HEK293 (cell line): ENCODE measurements around the gene PPP4R1.

ENCODE experiments used
- CTCF ChIA-PET: fragments of 350-600 bp; formaldehyde crosslinking; extraction: SDS; loops from one replicate; lab custom pipeline; 2021; ENCODE audit warnings: antibody characterized with exemption; lab: Yijun Ruan, JAX
- POLR2A ChIA-PET: fragments of 300-600 bp; formaldehyde crosslinking; extraction: SDS; loops from one replicate; lab custom pipeline; 2020; ENCODE audit warnings: antibody characterized with exemption, inconsistent platforms; lab: Yijun Ruan, JAX
- H3K27ac ChIP-seq: fragments of 200-500 bp; sonication (Bioruptor generic); 2 replicates; pipeline ENCODE4 v1.5.1; 2014; ENCODE audit warnings: low read depth, low read length, control low read depth, inconsistent platforms; ENCODE audit errors: extremely low read depth
- H3K36me3 ChIP-seq, 2 experiments: fragments of 200-500 bp in 1 of 2; sonication (Bioruptor generic) in 1 of 2; 1 replicate in 1 of 2; 2 replicates in 1 of 2; pipeline ENCODE4 v1.5.1; 2014 to 2017; ENCODE audit warnings: inconsistent platforms in 2 of 2, low read length in 2 of 2; ENCODE audit not compliant: control insufficient read depth in 2 of 2, insufficient read depth in 1 of 2
- H3K4me1 ChIP-seq: fragments of 200-500 bp; sonication (Bioruptor generic); 2 replicates; pipeline ENCODE4 v1.5.1; 2014; ENCODE audit warnings: mild to moderate bottlenecking, low read length, inconsistent platforms; ENCODE audit not compliant: control insufficient read depth, insufficient read depth
- H3K4me3 ChIP-seq: 2 replicates; pipeline ENCODE4 v1.5.1; 2011; ENCODE audit warnings: low read depth, mild to moderate bottlenecking, control low read depth, low read length, moderate library complexity
- H3K9me3 ChIP-seq: fragments of 200-500 bp; sonication (Bioruptor generic); 2 replicates; pipeline ENCODE4 v1.5.1; 2014; ENCODE audit warnings: low read depth, low read length, inconsistent platforms; ENCODE audit not compliant: control insufficient read depth, insufficient read depth
- GFI1B ChIP-seq: fragments of 450-650 bp; formaldehyde crosslinking; IDR thresholded peaks from 2 replicates; pipeline ENCODE4 v1.5.1; 2016; ENCODE audit warnings: missing biosample characterization, missing genetic modification characterization
- GLIS2 ChIP-seq: fragments of 450-650 bp; formaldehyde crosslinking; IDR thresholded peaks from 2 replicates; pipeline ENCODE4 v1.5.1; 2016; ENCODE audit warnings: missing biosample characterization, missing genetic modification characterization
- KLF1 ChIP-seq: fragments of 450-650 bp; formaldehyde crosslinking; IDR thresholded peaks from 2 replicates; pipeline ENCODE4 v1.5.1; 2016; ENCODE audit warnings: missing biosample characterization, missing genetic modification characterization
- KLF16 ChIP-seq: fragments of 450-650 bp; formaldehyde crosslinking; IDR thresholded peaks from 2 replicates; pipeline ENCODE4 v1.5.1; 2017; ENCODE audit warnings: missing biosample characterization, missing genetic modification characterization
- PRDM4 ChIP-seq: fragments of 450-650 bp; formaldehyde crosslinking; IDR thresholded peaks from 2 replicates; pipeline ENCODE4 v1.5.1; 2017; ENCODE audit warnings: missing biosample characterization, missing genetic modification characterization
- SCRT1 ChIP-seq: fragments of 450-650 bp; formaldehyde crosslinking; IDR thresholded peaks from 2 replicates; pipeline ENCODE4 v1.5.1; 2016; ENCODE audit warnings: missing biosample characterization, missing genetic modification characterization, borderline replicate concordance
- SCRT2 ChIP-seq: fragments of 450-650 bp; formaldehyde crosslinking; IDR thresholded peaks from 2 replicates; pipeline ENCODE4 v1.5.1; 2016; ENCODE audit warnings: missing biosample characterization, missing genetic modification characterization
- SETDB1 ChIP-seq: IDR thresholded peaks from one replicate; pipeline ENCODE4 v1.6.1; 2017; ENCODE audit warnings: mild to moderate bottlenecking, low read length, moderate library complexity, mixed read lengths; ENCODE audit not compliant: insufficient read length
- ZEB2 ChIP-seq: fragments of 450-650 bp; formaldehyde crosslinking; IDR thresholded peaks from 2 replicates; pipeline ENCODE4 v1.5.1; 2016; ENCODE audit warnings: missing biosample characterization, missing genetic modification characterization
- ZFHX2 ChIP-seq: fragments of 450-650 bp; formaldehyde crosslinking; conservative IDR thresholded peaks from 2 replicates; pipeline ENCODE4 v1.5.1; 2016; ENCODE audit warnings: missing biosample characterization, missing genetic modification characterization
- ZFP37 ChIP-seq: fragments of 450-650 bp; formaldehyde crosslinking; IDR thresholded peaks from 2 replicates; pipeline ENCODE4 v1.5.1; 2016; ENCODE audit warnings: missing biosample characterization, missing genetic modification characterization
- ZNF114 ChIP-seq: fragments of 450-650 bp; formaldehyde crosslinking; IDR thresholded peaks from 2 replicates; pipeline ENCODE4 v1.5.0; 2017; ENCODE audit warnings: missing biosample characterization, missing genetic modification characterization
- ZNF2 ChIP-seq: fragments of 450-650 bp; formaldehyde crosslinking; IDR thresholded peaks from 2 replicates; pipeline ENCODE4 v1.5.1; 2016; ENCODE audit warnings: missing biosample characterization, missing genetic modification characterization
- ZNF302 ChIP-seq: fragments of 450-650 bp; formaldehyde crosslinking; IDR thresholded peaks from 2 replicates; pipeline ENCODE4 v1.5.1; 2016; ENCODE audit warnings: missing biosample characterization, missing genetic modification characterization, low read depth
- ZNF394 ChIP-seq: fragments of 450-650 bp; formaldehyde crosslinking; IDR thresholded peaks from 2 replicates; pipeline ENCODE4 v1.5.1; 2016; ENCODE audit warnings: missing biosample characterization, missing genetic modification characterization, mild to moderate bottlenecking, moderate library complexity, borderline replicate concordance
- ZNF561 ChIP-seq: fragments of 450-650 bp; IDR thresholded peaks from 2 replicates; pipeline ENCODE4 v1.5.1; 2018; ENCODE audit warnings: missing biosample characterization, missing genetic modification characterization, borderline replicate concordance
- ZNF600 ChIP-seq: fragments of 450-650 bp; formaldehyde crosslinking; IDR thresholded peaks from 2 replicates; pipeline ENCODE4 v1.5.1; 2016; ENCODE audit warnings: missing biosample characterization, missing genetic modification characterization
- ZNF624 ChIP-seq: fragments of 450-650 bp; formaldehyde crosslinking; IDR thresholded peaks from 2 replicates; pipeline ENCODE4 v1.5.1; 2017; ENCODE audit warnings: missing biosample characterization, missing genetic modification characterization
- ZNF785 ChIP-seq: fragments of 450-650 bp; formaldehyde crosslinking; IDR thresholded peaks from 2 replicates; pipeline ENCODE4 v1.5.1; 2016; ENCODE audit warnings: missing biosample characterization, missing genetic modification characterization
- ZNF830 ChIP-seq: fragments of 450-650 bp; IDR thresholded peaks from 2 replicates; pipeline ENCODE4 v1.5.0; 2018; ENCODE audit warnings: missing biosample characterization, missing genetic modification characterization, low read depth, mild to moderate bottlenecking, moderate library complexity
- ZSCAN30 ChIP-seq: fragments of 450-650 bp; IDR thresholded peaks from 2 replicates; pipeline ENCODE4 v1.5.1; 2018; ENCODE audit warnings: missing biosample characterization, mild to moderate bottlenecking, missing genetic modification characterization, moderate library complexity
- ZSCAN4 ChIP-seq: fragments of 450-650 bp; formaldehyde crosslinking; IDR thresholded peaks from 2 replicates; pipeline ENCODE4 v1.5.1; 2017; ENCODE audit warnings: missing biosample characterization, missing genetic modification characterization

Gene PPP4R1

GRCh38 chr18:9546468-9546867, 67.9 kb downstream of the PPP4R1 start (continued):
- no peak for TF ChIP-seq ZSCAN4 (tag by site-specific recombination)
- no peak for TF ChIP-seq ZNF624
- no peak for TF ChIP-seq KLF1 (tag by site-specific recombination)
- no peak for TF ChIP-seq ZNF394 (tag by site-specific recombination)
- TF ChIP-seq SETDB1 = no peak

GRCh38 chr18:9545029-9545428, 69.3 kb downstream of the PPP4R1 start:
- no peaks in the 10 kb centered on the region for H3K9me3 ChIP-seq
- TF ChIP-seq ZNF2 (tag by site-specific recombination) (no peak), SCRT2 (tag by site-specific recombination) (peak; percentile 77), SCRT1 (tag by site-specific recombination) (peak; percentile 63; the same call in 1 of the 2 replicates)
- peaks cover 14 to 38% of the 10 kb centered on the region in 2 experiments for H3K36me3 ChIP-seq
- H3K4me1 ChIP-seq = no peaks in the 10 kb centered on the region
- no peak overlapping the region for H3K27ac ChIP-seq
- ChIA-PET POLR2A (no interaction called here), CTCF (interaction anchor here (0.7 to 1.1 kb wide), 2 partner anchors 13 to 28 kb away, joined by 3 read pairs; no protein-coding TSS in a partner anchor)
- no peak overlapping the region for H3K4me3 ChIP-seq

GRCh38 chr18:9542924-9543323, 71.4 kb downstream of the PPP4R1 start:
- ChIA-PET POLR2A (interaction anchor here (0.5 kb wide), 1 partner anchor 14 kb away, joined by 3 read pairs; no protein-coding TSS in a partner anchor), CTCF (interaction anchor here (0.7 kb wide), 2 partner anchors 460 to 1536 kb away, joined by 3 to 4 read pairs; no protein-coding TSS in a partner anchor)
- no peak for TF ChIP-seq ZNF302 (tag by site-specific recombination)
- peak; percentile 54 for TF ChIP-seq GLIS2 (tag by site-specific recombination)
- peak; percentile 34; the same call in 1 of the 2 replicates for TF ChIP-seq ZFHX2 (tag by site-specific recombination)
- H3K9me3 ChIP-seq = no peaks in the 10 kb centered on the region
- H3K4me3 ChIP-seq = no peak overlapping the region
- no peak overlapping the region for H3K27ac ChIP-seq
- H3K36me3 ChIP-seq = peaks cover 0 to 28% of the 10 kb centered on the region in 2 experiments; a peak in 2 of 3 replicates
- H3K4me1 ChIP-seq = no peaks in the 10 kb centered on the region

GRCh38 chr18:9539938-9540337, 74.4 kb downstream of the PPP4R1 start:
- POLR2A ChIA-PET = no interaction called here

More at GRCh38 chr18:9539938-9540337, 74.4 kb downstream of the PPP4R1 start:
- H3K36me3 ChIP-seq = peaks cover 0 to 25% of the 10 kb centered on the region in 2 experiments; a peak in 2 of 3 replicates
- no peaks in the 10 kb centered on the region for H3K4me1 ChIP-seq
- TF ChIP-seq KLF16 (no peak), ZNF830 (tag by site-specific recombination) (no peak), GFI1B (tag by site-specific recombination) (no peak), ZSCAN4 (tag by site-specific recombination) (no peak), ZFP37 (tag by site-specific recombination) (no peak), PRDM4 (no peak), ZNF785 (tag by site-specific recombination) (no peak), ZEB2 (tag by site-specific recombination) (no peak), ZNF561 (tag by site-specific recombination) (no peak), ZSCAN30 (tag by site-specific recombination) (no peak), ZNF114 (tag by site-specific recombination) (no peak), ZNF600 (no peak)
- H3K4me3 ChIP-seq = no peak overlapping the region
- CTCF ChIA-PET = no interaction called here
- no peak overlapping the region for H3K27ac ChIP-seq
- H3K9me3 ChIP-seq = no peaks in the 10 kb centered on the region
